ENCODE results near the gene MAP2K3.
"Not testable (repeated sequence)": the region's sequence is repeated elsewhere in the genome, so short reads cannot be mapped to it uniquely, and the experiment has no call there.

The MAP2K3 gene

GRCh38 chr17:21297597-21297996, 13.1 kb downstream of the MAP2K3 start:
- DNase-seq = no peak

GRCh38 chr17:21298056-21298982, 13.8 kb downstream of the MAP2K3 start:
- DNase-seq = no peak

GRCh38 chr17:21298983-21299519, 14.5 kb downstream of the MAP2K3 start:
- no peak for DNase-seq

- no peak for DNase-seq
Observed at GRCh38 chr17:21299981-21300600, 15.6 kb downstream of the MAP2K3 start.

- no peak for DNase-seq
Observed at GRCh38 chr17:21300601-21301571, 16.4 kb downstream of the MAP2K3 start.

- DNase-seq = no peak
Observed at GRCh38 chr17:21301593-21302550, 17.4 kb downstream of the MAP2K3 start.

- DNase-seq = no peak
Observed at GRCh38 chr17:21302711-21303425, 18.4 kb downstream of the MAP2K3 start.

GRCh38 chr17:21303441-21304065, 19.0 kb downstream of the MAP2K3 start:
- DNase-seq = no peak

GRCh38 chr17:21304091-21304490, 19.6 kb downstream of the MAP2K3 start:
- no peak for DNase-seq

- DNase-seq = not testable (repeated sequence)
Observed at GRCh38 chr17:21304551-21305151, 20.1 kb downstream of the MAP2K3 start.

GRCh38 chr17:21305431-21306180, 21.1 kb downstream of the MAP2K3 start:
- DNase-seq = not testable (repeated sequence)

- DNase-seq = not testable (repeated sequence)
Observed at GRCh38 chr17:21306611-21307272, 22.2 kb downstream of the MAP2K3 start.

GRCh38 chr17:21307273-21307625, 22.7 kb downstream of the MAP2K3 start:
- DNase-seq = not testable (repeated sequence)

- not testable (repeated sequence) for DNase-seq
Observed at GRCh38 chr17:21308931-21309381, 24.4 kb downstream of the MAP2K3 start.

GRCh38 chr17:21310061-21310765, 25.7 kb downstream of the MAP2K3 start:
- not testable (repeated sequence) for DNase-seq

- not testable (repeated sequence) for DNase-seq
Observed at GRCh38 chr17:21310766-21311602, 26.5 kb downstream of the MAP2K3 start.

- DNase-seq = no peak
Observed at GRCh38 chr17:21313320-21313719, 28.8 kb downstream of the MAP2K3 start.

All from activated CD4-positive, alpha-beta T cell treated with anti-CD3 and anti-CD28 coated beads, Interleukin-2, amount 50 U/mL, for 16 hours (primary cell).